ENCODE measurements around the gene YBEY.
"Not testable (repeated sequence)": the region's sequence is repeated elsewhere in the genome, so short reads cannot be mapped to it uniquely, and the experiment has no call there.

Gene YBEY

DNA sequence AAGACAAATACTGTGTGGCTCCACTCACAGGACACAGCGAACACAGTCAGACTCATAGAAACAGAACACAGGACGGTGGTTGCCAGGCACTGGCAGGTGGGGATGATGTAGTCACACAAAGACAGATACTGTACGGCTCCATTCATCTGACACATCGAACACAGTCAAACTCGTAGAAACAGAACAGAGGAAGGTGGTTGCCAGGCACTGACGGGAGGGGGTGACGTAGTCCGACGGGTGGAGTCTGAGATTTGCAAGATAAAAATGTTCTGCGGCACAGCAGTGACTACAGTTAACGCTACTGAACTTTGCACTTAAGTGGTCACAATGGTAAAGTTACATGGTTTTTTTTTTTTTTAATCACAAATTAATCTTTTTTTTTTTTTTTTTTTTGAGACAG lies 18.8 kb downstream of the YBEY start:
- ATAC-seq: no peak

DNA sequence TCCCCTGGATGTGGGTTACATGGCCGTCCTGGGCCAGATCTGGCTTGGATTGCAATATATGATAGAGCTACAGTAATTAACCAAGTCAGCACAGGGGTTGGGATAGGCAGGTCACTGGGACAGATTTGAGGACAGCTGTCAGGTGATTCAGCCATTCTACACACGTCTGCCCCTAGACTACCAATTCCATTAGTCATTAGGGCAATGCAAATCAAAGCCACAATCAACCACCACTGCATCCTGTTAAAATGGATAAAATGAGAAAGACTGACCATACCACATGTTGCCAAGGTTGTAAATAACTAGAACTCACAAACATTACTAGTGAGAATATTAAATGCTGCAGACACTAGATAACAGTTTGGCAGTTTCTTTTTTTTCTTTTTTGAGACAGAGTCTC lies 21.5 kb downstream of the YBEY start:
- ATAC-seq: peak; percentile 21 to 49

DNA sequence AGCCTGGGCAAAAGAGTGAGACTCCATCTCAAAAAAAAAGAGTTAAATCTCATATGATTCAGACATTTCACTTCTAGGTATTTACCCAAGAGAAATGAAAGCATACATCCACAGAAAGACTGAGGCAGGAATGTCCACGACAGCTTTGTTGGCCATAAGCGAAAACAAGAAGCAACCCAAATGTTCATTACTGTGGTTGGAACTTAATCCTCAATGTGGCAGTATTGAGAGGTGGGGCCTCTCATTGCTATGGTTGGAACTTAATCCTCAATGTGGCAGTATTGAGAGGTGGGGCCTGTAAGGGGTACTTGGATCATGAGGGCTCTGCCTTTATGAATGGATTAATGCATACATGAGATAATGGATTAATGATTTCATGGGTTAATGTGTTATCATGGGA lies 22.3 kb downstream of the YBEY start:
- ATAC-seq: no peak

DNA sequence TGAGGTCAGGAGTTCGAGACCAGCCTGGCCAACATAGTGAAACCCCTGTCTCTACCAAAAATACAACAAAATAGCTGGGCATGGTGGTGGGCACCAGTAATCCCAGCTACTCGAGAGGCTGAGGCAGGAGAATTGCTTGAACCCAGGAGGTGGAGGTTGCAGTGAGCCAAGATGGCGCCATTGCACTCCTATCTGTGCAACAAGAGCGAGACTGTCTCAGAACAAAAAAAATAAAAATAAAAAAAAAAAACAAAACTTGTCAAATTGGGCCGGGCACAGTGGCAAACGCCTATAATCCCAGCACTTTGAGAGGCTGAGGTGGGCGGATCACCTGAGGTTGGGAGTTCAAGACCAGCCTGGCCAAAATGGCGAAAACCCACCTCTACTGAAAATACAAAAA lies 24.1 kb downstream of the YBEY start:
- not testable (repeated sequence) for ATAC-seq

DNA sequence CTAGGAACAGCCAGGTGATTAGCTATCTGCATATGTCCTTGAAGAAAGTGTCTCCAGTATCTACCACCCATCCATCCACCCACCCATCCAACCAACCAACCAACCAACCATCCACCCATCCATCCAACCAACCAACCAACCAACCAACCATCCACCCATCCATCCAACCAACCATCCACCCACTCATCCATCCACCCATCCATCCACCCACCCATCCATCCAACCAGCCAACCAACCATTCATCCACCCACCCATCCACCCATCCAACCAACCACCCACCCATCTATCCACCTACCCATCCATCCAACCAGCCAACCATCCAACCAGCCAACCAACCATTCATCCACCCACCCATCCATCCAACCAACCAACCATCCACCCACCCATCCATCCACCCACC lies 25.4 kb downstream of the YBEY start:
- no peak for ATAC-seq

DNA sequence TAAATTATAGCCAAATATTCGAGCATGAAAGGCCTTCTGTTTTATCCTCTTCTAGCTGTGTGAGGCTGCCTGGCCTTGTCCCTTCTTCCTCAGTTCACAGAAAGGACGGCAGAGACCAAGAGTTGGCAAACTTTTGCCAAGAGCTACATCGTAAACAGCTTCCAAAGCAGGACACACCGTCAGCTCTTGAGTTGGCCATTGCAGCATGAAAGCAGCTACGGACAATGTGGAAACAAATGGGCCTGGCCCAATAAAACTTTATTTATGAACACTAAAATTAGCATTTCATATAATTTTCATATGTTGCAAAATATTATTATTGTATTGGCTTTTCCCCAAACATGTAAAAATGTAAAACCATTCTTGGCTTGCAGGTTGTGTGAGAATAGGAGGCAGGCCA lies 26.8 kb downstream of the YBEY start:
- ATAC-seq: no peak

DNA sequence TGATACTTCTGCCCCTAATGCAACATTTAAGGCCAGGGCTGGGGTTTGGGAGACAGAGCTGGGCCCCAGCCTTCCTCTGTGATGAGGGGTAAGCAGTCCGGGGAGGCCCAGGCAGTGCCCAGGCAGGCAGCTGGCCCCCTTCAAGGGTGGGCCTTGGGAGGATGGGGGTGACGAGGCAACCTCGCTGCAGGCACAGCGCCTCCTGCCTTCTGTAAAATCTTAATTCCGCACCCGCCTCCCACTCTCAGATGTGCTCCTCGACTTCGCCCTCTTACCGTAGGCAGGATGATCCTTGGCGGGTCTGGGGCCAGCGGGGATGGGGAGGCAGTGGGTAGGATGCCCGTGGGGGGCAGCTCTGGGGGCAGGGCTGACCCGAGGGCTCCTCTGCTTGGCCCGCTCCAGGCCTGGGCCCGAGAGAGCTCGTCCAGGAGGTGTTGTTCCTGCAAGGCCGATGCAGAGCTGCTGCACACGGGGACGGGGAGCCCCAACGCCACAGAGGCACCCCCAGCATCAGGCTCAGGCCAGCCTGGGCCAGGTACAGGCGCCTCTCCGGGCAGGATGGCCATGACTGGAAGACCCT lies 28.4 kb downstream of the YBEY start:
- ATAC-seq: no peak

DNA sequence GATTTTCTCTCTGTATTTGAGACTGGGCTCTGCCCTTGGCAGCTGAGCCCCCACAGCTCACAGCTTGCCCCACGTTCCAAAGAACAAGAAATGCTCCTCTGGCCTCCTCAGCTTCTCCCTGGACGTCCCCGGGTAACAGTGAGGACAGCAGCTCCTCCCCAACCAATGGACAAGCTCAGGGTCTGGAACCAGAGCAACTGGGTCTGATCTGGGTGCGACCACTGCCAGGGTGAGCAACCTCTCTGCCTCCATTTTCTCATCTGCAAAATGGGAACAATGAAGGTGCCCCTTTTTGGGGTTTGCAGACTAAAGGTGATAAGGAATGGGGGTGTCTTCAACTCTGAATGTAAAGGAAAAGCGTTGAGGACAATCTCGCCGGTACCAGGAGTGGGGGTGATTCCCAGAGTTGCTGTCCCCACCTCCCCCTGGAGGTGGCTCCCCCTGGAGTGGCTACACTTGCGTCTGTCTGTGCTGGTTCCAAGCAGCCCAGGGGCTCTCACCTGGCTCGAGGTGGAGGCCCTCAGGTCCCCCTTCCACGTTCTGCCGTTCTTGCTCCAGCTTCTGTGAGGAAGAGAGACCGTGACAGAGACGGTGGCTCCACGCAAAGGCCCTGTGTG lies 30.7 kb downstream of the YBEY start:
- no peak for ATAC-seq

DNA sequence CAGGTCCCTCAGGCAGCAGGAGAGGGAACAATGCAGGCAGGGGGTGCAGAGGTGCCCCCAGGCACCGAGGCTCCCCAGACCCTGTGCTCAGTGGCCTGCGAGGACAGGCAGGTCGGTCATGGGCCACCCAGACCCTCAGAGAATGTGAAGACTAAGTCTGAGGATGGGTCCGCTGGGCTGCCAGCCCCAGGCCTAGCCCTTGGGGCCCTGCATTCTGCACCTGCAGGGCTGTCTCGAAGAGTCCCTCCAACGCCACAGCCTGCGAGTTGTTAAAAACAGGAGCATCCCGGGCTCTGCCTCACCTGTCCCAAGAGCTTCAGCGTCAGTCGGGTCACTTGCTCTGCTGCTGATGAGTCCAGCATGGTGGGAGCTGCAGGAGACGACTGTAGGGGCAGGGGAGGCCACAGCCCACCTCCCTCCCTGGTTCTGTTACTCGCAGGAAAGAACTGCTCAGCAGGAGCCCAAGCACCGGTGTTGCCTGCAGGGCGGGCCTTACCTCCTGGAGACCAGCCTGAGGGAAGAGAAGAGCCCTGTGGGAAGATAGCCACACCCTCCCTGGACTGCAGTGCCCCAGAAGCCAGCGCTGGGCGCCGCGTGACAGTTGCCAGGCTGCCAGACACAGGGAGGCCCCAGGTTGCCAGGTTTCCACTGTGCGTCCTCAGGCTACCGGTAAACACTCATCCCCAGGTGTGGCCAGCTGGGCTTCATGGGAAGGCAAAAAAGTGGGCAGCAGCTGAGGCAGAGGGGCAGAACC lies 31.7 kb downstream of the YBEY start:
- no peak for ATAC-seq

DNA sequence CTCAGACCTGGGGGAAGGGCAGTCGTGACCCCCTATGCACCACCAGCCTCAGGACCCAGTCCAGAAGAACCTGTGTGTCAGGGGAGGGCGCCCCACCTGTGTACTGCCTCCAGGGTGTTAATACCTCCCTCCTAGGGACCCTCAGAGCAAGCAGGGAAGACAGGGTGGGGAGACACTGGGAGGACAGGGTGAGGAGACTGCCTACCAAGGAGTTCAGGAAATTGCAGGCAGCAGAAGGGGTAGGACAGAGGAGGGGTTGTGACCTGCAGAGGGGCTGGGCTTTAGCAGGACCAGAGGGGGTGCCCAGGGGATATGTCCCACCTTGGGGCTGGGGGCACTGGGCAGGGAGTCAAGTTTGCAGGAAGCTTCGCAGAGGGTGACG lies 32.3 kb downstream of the YBEY start:
- no peak for ATAC-seq

DNA sequence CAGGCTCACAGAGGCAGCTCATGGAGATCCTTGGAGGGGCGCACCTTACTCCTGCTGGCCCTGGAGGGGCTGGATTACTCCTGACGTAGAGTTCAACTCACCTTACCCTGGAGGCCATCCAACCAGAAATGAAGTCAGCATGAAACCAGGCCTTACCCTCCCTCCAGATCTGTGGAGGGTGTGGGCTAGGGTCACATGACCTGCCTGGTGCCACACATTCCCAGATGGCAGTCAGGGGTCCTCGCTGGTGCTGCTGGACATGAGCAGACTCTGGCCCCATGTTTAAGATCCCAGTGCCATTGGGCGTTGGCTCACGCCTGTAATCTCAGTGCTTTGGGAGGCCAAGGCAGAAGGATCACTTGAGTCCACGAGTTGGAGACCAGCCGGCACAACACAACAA lies 33.0 kb downstream of the YBEY start:
- ATAC-seq: no peak

DNA sequence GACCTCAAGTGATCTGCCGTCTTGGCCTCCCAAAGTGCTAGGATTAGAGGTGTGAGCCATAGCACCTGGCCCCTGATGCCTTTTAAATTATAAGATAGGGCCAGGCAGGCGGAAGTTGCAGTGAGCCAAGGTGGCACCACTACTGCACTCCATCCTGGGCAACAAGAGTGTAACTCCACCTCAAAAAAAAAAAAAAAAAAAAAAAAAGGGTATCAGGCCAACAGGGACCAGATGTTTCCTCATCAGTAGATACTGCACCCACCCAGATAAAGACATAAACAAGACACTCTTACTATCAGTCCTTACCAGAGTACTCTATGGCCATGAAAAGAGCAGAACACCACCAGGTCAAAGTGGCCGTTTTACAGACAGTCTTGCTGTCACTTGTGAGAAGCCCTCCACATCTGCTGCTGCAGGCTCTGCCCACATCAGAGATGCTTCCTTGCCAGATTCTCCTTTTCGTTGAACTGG lies 34.2 kb downstream of the YBEY start:
- no peak for ATAC-seq

DNA sequence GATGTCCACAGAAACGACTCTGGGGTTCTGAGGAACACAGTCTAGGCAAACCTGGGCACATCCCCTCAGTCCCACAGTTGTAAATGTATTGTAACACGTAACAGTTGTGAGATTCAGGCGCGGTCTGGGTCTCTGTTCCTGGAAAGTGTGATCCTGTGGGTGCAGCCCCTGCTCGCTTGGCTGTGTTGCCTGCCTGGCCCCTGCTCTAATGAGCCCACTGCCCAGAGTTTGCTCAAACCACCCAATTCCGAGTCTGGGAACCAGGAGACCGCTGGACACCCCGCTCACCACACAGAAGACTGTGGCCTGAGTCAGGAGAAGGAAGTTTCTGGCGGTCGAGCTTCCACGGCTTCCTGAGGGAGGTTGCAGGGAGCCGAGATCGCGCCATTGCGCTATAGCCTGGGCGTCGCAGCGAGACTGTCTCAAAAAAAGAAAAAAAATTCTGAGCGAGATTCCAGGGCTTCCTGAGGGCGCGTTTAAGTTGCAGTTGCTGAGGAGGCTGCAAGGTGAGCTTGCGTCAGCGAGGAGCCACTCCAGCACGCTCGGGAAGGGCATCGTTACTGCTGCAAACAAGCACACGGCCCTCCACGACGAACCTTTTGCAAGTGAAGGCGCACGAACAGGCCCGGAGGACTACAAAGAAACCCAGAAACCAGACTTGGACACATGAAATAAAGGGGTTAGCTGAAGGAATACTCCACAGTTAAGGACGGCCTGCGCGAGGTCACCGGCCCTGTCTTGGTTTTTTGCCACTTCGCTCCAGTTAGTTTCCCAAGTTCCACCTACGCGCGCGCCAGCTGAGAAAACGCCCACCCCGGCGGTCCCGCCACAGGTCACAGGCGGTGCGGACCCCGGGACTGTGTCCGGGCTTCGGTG lies 36.4 kb downstream of the YBEY start:
- no peak for ATAC-seq

DNA sequence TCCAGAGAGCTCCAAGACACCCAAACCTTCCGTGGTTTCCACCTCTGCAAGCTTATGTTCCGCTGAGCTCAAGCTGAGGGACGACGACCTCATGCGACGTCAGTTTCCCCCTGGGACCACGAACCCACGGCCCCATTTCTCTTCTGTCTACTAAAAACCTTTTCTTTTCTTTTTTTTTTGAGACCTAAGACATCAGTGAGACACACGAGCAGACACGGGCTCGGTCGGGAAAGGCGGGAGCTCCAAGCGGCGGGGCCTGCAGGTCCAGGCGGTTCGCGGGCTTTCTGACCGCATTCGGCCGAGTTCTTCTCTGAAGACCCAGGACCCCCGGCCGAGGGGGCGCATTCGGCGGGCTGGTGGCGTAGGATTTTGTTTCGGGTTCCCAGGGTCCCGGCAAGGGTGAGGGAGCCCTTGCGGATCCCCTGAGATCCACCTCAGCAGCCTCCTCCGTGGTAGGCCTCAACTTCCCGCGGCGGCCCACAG lies 37.1 kb downstream of the YBEY start:
- peak in 1 of 2 donors; percentile 1 for ATAC-seq

DNA sequence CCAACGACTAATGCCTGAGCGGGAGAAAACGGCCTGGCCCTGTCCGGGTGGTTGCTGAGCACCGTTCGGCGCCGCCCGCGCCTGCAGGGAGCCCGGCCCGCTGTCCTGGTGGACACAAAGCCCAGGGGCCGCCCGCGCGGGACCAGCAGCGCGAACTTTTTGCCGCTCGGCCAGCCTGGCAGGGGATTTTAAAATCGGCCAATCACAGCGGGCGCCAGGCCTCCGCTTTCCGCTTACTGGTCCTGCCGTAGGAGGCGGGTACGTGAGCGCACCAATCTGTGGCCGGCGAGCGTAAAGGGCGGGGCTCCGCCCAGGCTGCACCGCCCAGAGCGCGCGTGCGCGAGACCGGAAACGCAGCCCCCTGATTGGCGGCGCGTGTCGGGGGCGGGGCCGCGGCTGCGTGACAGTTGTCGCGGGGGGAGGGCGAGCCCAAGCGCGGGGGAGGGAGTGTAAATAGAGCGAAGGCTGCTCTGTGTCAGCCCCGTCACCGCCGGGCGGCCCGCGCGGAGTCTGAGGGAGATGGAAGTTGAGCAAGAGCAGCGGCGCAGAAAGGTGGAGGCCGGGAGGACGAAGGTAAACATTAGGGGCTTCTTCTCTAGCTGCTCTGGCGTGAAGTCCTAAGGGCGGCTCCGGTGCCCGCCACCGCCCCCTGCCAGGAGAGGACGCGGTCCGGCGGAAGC lies 37.7 kb downstream of the YBEY start, which contains the start of the genes C21orf58 and PCNT:
TSS of gene C21orf58 (minus strand) at position 161 of the 680 bp plus-strand sequence. CDS start 1,132 bp downstream, outside the sequence.
TSS of gene PCNT (plus strand) at position 447 of the 680 bp plus-strand sequence. CDS start at position 520, 73 bp downstream.
- ATAC-seq: peak; percentile 86

DNA sequence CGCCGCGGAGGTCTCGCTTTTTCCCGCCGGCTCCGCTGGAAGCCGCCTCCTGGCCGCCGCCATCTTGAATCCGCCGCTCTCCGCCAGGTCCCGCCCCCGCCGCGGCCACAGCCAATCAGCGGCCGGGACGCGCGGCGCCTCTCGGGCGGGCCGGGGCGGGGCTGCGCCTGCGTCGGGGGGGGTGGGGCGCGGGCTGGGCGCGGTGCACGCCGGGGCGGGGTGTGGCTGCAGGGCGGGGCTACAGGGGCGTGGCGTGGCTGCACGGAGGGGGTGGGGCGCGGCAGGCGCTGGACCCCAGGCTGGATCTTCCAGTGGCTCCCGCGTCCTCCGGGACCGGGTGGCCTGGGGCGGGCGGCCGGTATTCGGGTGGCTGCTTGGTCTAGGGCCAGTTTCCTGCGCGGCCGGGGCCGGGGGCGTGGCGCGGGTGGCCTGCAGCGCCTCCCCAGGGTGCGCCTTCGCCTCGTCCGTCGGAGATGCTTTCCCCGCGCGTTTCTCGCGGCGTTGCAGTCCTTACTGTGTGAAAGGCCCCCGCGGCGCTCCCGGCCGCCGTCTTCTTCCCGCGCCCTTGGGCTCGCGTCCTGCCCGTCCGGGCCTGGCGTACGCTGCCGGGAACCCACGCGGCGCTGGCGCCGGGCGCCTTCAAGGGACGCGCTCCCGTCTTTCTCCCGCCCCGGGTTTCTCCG lies 38.4 kb downstream of the YBEY start:
- peak; percentile 73 to 78 for ATAC-seq

DNA sequence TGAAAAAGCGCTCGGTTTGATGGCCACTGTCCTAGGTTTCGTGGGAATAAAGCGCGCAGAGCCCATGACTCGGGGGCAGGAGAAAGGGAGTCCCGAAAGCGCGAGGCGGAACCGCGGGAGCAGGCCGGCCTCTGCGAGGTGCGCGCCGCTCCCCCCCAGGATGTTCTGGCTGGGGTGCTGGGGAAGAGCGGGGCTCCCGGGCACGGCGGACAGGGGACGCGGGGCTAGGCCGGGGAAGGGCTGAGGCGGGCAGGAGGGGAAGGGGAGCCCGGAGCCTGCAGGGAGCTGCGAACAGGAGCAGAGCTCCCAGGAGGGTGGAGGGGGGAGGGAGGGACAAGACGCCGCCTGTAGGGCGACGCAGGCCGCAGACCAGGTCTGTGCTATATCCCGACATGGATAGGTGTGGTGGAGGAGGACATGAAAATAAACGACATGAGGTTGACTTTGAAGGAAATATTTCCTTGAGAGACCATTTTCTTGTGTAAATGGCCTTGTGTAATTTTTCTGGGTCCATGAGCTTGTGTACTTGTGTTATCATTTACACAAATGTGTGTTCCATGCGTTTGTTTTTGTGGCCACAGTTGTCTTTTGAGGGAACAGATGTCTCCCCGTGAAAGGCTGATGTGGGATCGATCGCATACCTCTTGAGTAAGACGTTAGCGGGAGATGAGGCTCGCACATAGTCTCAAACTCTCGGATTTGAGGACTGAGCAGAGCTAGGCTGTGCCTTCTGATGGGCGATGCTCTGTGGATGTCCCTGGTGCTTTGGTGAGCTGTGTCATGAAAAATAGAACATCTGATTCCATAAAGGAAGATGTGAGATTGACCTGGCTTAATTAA lies 39.2 kb downstream of the YBEY start:
- no peak for ATAC-seq

DNA sequence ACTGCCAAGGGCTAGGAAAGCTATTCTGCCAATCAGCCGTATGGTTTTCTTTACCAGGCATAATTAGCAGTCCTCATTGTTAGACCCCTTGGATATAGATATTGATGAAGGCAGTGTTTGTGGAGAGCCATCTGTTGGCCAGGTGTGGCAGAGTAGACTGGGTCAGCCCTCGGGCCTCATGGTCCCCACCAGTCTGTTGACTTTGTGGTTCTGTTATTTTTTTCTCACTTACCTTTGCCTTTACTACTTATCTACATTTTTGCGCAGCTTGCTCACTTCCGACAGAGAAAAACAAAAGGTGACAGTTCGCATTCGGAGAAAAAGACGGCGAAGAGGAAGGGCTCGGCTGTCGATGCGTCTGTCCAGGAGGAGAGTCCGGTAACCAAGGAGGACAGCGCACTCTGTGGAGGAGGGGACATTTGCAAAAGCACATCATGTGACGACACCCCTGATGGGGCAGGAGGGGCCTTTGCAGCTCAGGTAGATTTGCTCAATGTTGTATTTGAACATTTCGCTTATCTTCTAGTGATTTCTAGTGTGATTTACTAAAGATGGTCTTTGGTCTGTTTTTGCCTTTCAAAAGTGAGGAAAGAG lies 40.1 kb downstream of the YBEY start:
- ATAC-seq: no peak

DNA sequence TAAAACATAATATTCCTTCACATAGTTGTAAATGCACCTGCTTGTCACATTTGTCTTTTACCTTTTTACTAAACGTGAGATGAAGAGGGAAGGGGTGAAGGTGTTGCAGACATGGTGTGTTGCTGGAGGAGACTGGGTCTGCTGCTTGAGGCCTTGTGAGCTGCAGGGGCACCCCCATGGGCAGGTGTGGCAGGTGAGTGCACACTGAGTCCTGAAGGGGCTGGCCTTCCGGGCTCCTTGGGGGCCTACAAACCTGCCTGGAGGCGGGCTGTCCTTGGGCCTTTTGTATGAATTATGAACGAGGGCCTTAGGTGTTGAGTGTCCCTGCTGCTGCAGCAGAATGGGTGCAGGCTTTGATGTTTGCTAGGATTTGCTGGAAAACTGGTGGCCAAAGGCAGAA lies 41.6 kb downstream of the YBEY start:
- ATAC-seq: no peak

DNA sequence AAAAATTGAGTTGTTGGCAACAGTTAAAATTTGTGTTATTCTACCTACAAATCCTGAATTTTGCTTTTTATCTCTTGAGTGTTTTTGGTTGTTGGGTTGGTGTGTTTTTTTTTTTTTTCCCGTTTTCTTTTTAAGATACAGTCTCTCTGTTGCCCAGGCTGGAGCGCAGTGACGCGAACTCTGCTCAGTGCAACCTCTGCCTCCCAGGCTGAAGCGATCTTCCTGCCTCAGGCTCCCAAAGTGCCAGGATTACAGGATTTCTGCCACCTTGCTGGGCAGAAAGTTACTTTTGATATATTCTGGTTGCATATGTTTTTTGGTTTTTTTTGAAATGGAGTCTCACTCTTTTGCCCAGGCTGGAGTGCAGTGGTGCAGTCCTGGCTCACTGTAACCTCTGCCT lies 42.0 kb downstream of the YBEY start:
- ATAC-seq: no peak
